HG03442 (cell line): ENCODE measurements around the gene ADPRS.

Experiments used
- ATAC-seq: cut with Tn5 transposase; IDR thresholded peaks from one replicate; pipeline ENCODE4 v1.9.1; 2021; ENCODE audit warnings: mild to moderate bottlenecking, moderate library complexity; ENCODE audit not compliant: unreplicated experiment

Gene ADPRS

GRCh38 chr1:36128905-36129206 is 40.2 kb downstream of the ADPRS start:
- no peak for ATAC-seq

GRCh38 chr1:36132029-36132428 is 43.3 kb downstream of the ADPRS start:
- ATAC-seq, result no peak

- ATAC-seq, result no peak
These were observed 44.8 kb downstream of the ADPRS start for GRCh38 chr1:36133484-36133883.

GRCh38 chr1:36134031-36134430 is 45.3 kb downstream of the ADPRS start:
- no peak for ATAC-seq

GRCh38 chr1:36134505-36135329 is 46.0 kb downstream of the ADPRS start:
- no peak for ATAC-seq

GRCh38 chr1:36135330-36135667 is 46.6 kb downstream of the ADPRS start:
- ATAC-seq, result no peak

DNA sequence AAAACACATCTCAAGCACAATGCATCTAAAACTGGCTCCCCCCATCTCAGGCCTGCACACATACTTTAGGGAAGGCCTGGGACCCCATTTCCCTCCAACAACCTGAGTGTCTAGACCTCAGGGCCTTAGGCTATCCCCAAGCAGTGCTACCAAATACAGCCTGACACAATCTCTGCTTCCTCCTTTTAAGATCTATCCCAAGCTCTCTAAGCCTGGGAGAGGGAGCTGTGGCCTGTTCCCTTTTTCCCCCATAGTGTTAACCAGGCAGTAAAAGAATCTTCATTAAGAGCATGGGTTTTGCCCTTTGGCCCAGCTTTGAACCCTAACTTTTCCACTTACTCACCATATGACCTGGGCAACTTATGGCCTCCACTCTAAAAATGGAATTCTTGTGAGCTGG is 47.1 kb downstream of the ADPRS start:
- ATAC-seq, result no peak

DNA sequence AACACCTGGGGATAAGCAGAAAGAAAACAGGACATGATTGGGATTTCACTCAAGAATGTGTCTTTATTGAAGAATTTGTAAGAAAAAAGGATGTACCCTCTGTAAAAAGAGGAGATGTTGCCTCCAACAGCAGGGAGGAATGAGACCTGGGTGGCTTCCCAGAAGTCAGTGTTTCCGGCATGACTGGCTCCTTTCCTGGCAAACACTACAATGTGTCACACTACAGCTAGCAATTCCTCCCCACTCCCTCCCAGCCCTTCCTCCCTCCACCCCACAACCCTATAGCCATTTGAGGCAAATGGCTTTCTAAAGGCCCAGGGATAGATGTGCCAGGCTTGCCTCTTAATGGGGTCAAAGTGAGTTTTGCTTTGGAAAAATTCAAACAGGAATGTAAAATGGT is 47.8 kb downstream of the ADPRS start:
- ATAC-seq, result no peak

DNA sequence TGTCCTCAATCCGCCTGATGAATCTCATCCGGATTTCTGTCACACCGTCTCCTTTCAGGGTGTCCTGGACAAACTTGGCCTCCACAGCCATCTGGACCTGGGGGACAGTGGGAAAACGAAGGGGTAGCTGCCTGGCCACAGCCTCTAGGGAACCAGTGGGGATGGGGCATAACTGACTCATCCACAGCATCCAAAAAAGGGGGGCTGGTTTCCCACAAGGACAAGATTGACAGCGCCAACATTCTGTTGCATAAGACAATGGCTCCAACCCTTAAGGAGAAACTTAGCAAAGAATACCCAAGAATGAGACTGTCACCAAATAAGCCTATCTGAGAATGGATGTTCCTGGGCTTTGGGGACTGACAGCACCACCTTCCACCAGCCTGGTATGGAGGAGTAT is 48.5 kb downstream of the ADPRS start:
- no peak for ATAC-seq

DNA sequence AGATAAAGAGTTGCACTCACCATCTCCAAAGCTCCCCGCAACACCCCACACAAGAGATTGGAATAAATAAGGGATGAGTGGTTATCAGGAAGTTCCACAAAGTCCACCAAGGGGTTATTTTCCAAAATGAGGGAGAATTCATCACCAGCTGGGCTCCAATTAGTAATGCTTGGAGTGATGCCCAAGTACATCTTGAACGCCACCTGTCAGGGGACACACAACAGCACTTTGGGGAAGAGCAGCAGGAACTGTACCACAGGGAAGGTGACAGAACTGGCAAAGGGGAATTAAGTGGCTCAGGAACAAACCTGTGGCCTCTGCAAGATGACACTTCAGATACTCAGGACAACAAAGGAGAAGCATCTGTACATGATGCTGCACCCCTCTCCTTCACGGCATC is 49.1 kb downstream of the ADPRS start:
- ATAC-seq, result no peak

DNA sequence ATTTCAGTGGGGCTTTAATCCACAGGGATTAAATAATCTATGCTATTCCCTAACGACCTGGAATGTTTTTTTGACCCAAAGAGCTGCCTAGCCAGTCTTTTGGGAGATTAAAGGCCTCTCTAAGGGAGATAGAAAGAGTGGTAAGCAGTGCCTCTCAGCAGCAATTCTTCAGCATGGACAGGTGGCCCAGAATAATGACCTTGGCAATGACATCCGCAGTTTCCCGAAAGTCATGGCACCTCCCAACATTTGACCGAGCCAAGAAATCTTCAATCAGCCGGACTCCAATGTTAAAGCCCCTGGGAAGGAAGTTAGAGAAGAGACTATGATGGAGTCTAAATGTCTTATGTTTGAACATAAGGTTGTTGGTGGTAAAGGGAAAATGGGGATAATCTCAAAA is 50.8 kb downstream of the ADPRS start:
- ATAC-seq, result no peak

- ATAC-seq, result no peak
These were observed 53.4 kb downstream of the ADPRS start for GRCh38 chr1:36142121-36142520.

GRCh38 chr1:36143424-36143823 is 54.7 kb downstream of the ADPRS start:
- no peak for ATAC-seq
